Measurements from ENCODE around the gene PALM. TPM values are rescaled to one million over a fixed set of nuclear protein-coding genes. Genes with fewer than 3 reads are reported as not detected.
"Not testable (repeated sequence)": the region's sequence is repeated elsewhere in the genome, so short reads cannot be mapped to it uniquely, and the experiment has no call there.

The PALM gene
- polyA plus RNA-seq, 1 donor (not counting 4 experiments of a cell fraction or from before 2014, with no cell fraction given): not detected

GRCh38 chr19:695352-695949 is 13.3 kb upstream of the PALM start, which contains the start of gene PRSS57:
TSS of gene PRSS57 (minus strand) at chr19:695452. CDS start at chr19:695430, 22 bp downstream.
- dilution Hi-C loops (cut with MboI; ENCODE audit: extremely low pct_ligation_motif_present, low sequenced_read_pairs): no loop called here
- H3K9ac ChIP-seq (ENCODE audit: control insufficient read depth, extremely low read depth, insufficient read depth, low read length): no peak within 1 kb of the TSS

GRCh38 chr19:698529-698928 is 10.2 kb upstream of the PALM start:
- H3K9me3 ChIP-seq (ENCODE audit: control insufficient read depth, low read depth, low read length); H3K9me1 ChIP-seq (ENCODE audit: control insufficient read depth, extremely low read depth, insufficient read depth, low read length); FAIRE-seq; H2AFZ ChIP-seq (ENCODE audit: control insufficient read depth, low read length); H3K27me3 ChIP-seq (ENCODE audit: control insufficient read depth, extremely low read depth, insufficient read depth, low read length); DNase-seq (ENCODE audit: low read depth, low spot score); dilution Hi-C loops (cut with MboI; ENCODE audit: extremely low pct_ligation_motif_present, low sequenced_read_pairs); H3K4me3 ChIP-seq (ENCODE audit: control insufficient read depth in 2 of 3, extremely low read depth in 1 of 3, insufficient read depth in 2 of 3, low read depth in 1 of 3, low read length in 3 of 3); H3K27ac ChIP-seq (ENCODE audit: control insufficient read depth, insufficient read depth, low read length); H3K4me1 ChIP-seq (ENCODE audit: control insufficient read depth, extremely low read depth, insufficient read depth, low read length); H3K9ac ChIP-seq (ENCODE audit: control insufficient read depth, extremely low read depth, insufficient read depth, low read length); H4K20me1 ChIP-seq (ENCODE audit: control insufficient read depth, extremely low read depth, insufficient read depth, low read length); H3K4me2 ChIP-seq (ENCODE audit: control insufficient read depth, extremely low read depth, insufficient read depth, low read depth, low read length); H3K79me2 ChIP-seq (ENCODE audit: control insufficient read depth, insufficient read depth, low read length); H3K36me3 ChIP-seq (ENCODE audit: control insufficient read depth in 2 of 2, extremely low read depth in 1 of 2, insufficient read depth in 2 of 2, low read length in 2 of 2): not testable (repeated sequence)

More at GRCh38 chr19:695352-695949, 13.3 kb upstream of the PALM start, which contains the start of gene PRSS57:
- FAIRE-seq: no peak
- no peaks in the 10 kb centered on the region for H3K36me3 ChIP-seq (ENCODE audit: control insufficient read depth in 2 of 2, extremely low read depth in 1 of 2, insufficient read depth in 2 of 2, low read length in 2 of 2)
- H3K79me2 ChIP-seq (ENCODE audit: control insufficient read depth, insufficient read depth, low read length): no peaks in the 10 kb centered on the region
- H3K27ac ChIP-seq (ENCODE audit: control insufficient read depth, insufficient read depth, low read length): no peak within 1 kb of the TSS
- TF ChIP-seq CTCF (optimal IDR thresholded peaks at IDR 0.05 in 1 of 3, IDR thresholded peaks at IDR 0.05 in 1 of 3, conservative IDR thresholded peaks at IDR 0.05 in 1 of 3; ENCODE audit: extremely low read depth in 1 of 3, insufficient read depth in 2 of 3, low read length in 3 of 3) (no peak), EZH2 (IDR thresholded peaks at IDR 0.05; ENCODE audit: low read length) (no peak)
- H3K9me3 ChIP-seq (ENCODE audit: control insufficient read depth, low read depth, low read length): no peaks in the 10 kb centered on the region
- no peak within 1 kb of the TSS for H3K4me2 ChIP-seq (ENCODE audit: control insufficient read depth, extremely low read depth, insufficient read depth, low read depth, low read length)
- H4K20me1 ChIP-seq (ENCODE audit: control insufficient read depth, extremely low read depth, insufficient read depth, low read length): no peaks in the 10 kb centered on the region
- peaks cover 4% of the 10 kb centered on the region for H3K27me3 ChIP-seq (ENCODE audit: control insufficient read depth, extremely low read depth, insufficient read depth, low read length)
- no peaks in the 10 kb centered on the region for H3K9me1 ChIP-seq (ENCODE audit: control insufficient read depth, extremely low read depth, insufficient read depth, low read length)
- no peaks in the 10 kb centered on the region for H3K4me1 ChIP-seq (ENCODE audit: control insufficient read depth, extremely low read depth, insufficient read depth, low read length)
- H2AFZ ChIP-seq (ENCODE audit: control insufficient read depth, low read length): no peak within 1 kb of the TSS
- no peak for DNase-seq (ENCODE audit: low read depth, low spot score)
- H3K4me3 ChIP-seq (ENCODE audit: control insufficient read depth in 2 of 3, extremely low read depth in 1 of 3, insufficient read depth in 2 of 3, low read depth in 1 of 3, low read length in 3 of 3): no peak within 1 kb of the TSS

GRCh38 chr19:699885-700284 is 8.8 kb upstream of the PALM start:
- H4K20me1 ChIP-seq (ENCODE audit: control insufficient read depth, extremely low read depth, insufficient read depth, low read length); H3K4me1 ChIP-seq (ENCODE audit: control insufficient read depth, extremely low read depth, insufficient read depth, low read length); H3K27ac ChIP-seq (ENCODE audit: control insufficient read depth, insufficient read depth, low read length); H3K9ac ChIP-seq (ENCODE audit: control insufficient read depth, extremely low read depth, insufficient read depth, low read length); FAIRE-seq; H3K79me2 ChIP-seq (ENCODE audit: control insufficient read depth, insufficient read depth, low read length); H3K4me2 ChIP-seq (ENCODE audit: control insufficient read depth, extremely low read depth, insufficient read depth, low read depth, low read length); H3K27me3 ChIP-seq (ENCODE audit: control insufficient read depth, extremely low read depth, insufficient read depth, low read length); H3K9me3 ChIP-seq (ENCODE audit: control insufficient read depth, low read depth, low read length); DNase-seq (ENCODE audit: low read depth, low spot score); H3K36me3 ChIP-seq (ENCODE audit: control insufficient read depth in 2 of 2, extremely low read depth in 1 of 2, insufficient read depth in 2 of 2, low read length in 2 of 2); H3K9me1 ChIP-seq (ENCODE audit: control insufficient read depth, extremely low read depth, insufficient read depth, low read length); H2AFZ ChIP-seq (ENCODE audit: control insufficient read depth, low read length); H3K4me3 ChIP-seq (ENCODE audit: control insufficient read depth in 2 of 3, extremely low read depth in 1 of 3, insufficient read depth in 2 of 3, low read depth in 1 of 3, low read length in 3 of 3); dilution Hi-C loops (cut with MboI; ENCODE audit: extremely low pct_ligation_motif_present, low sequenced_read_pairs): not testable (repeated sequence)

- H3K9ac ChIP-seq (ENCODE audit: control insufficient read depth, extremely low read depth, insufficient read depth, low read length); H3K4me2 ChIP-seq (ENCODE audit: control insufficient read depth, extremely low read depth, insufficient read depth, low read depth, low read length); H3K36me3 ChIP-seq (ENCODE audit: control insufficient read depth in 2 of 2, extremely low read depth in 1 of 2, insufficient read depth in 2 of 2, low read length in 2 of 2); H2AFZ ChIP-seq (ENCODE audit: control insufficient read depth, low read length); H3K27me3 ChIP-seq (ENCODE audit: control insufficient read depth, extremely low read depth, insufficient read depth, low read length); H3K9me3 ChIP-seq (ENCODE audit: control insufficient read depth, low read depth, low read length); H3K79me2 ChIP-seq (ENCODE audit: control insufficient read depth, insufficient read depth, low read length); dilution Hi-C loops (cut with MboI; ENCODE audit: extremely low pct_ligation_motif_present, low sequenced_read_pairs); H3K4me3 ChIP-seq (ENCODE audit: control insufficient read depth in 2 of 3, extremely low read depth in 1 of 3, insufficient read depth in 2 of 3, low read depth in 1 of 3, low read length in 3 of 3); FAIRE-seq; H3K9me1 ChIP-seq (ENCODE audit: control insufficient read depth, extremely low read depth, insufficient read depth, low read length); H3K4me1 ChIP-seq (ENCODE audit: control insufficient read depth, extremely low read depth, insufficient read depth, low read length); DNase-seq (ENCODE audit: low read depth, low spot score); H3K27ac ChIP-seq (ENCODE audit: control insufficient read depth, insufficient read depth, low read length); H4K20me1 ChIP-seq (ENCODE audit: control insufficient read depth, extremely low read depth, insufficient read depth, low read length): not testable (repeated sequence)
Measured at GRCh38 chr19:702847-703246, 5.9 kb upstream of the PALM start.
